K562 (cell line): Measurements from ENCODE around the gene KIF3A. TPM values are rescaled to one million over a fixed set of nuclear protein-coding genes. Genes with fewer than 3 reads are reported as not detected.
A peak's percentile ranks its signal among the peaks of the same experiment; 100 is the strongest.

ENCODE experiments used
- ATAC-seq: fragments of 200-7000 bp; cut with Tn5 transposase; 3 replicates; pipeline ENCODE4 v1.9.1; 2020; ENCODE audit warnings: moderate library complexity
- BruUV-seq: library from RNA; stranded (reverse); fragments of 400-500 nt; replicated peaks from 2 replicates; lab custom pipeline; 2021; lab: Mats Ljungman, UMichigan
- CTCF ChIA-PET: fragments of 300-600 bp; formaldehyde crosslinking; extraction: SDS; loops from one replicate; lab custom pipeline; 2021; ENCODE audit warnings: low intra/inter-chr PET ratio; lab: Yijun Ruan, JAX
- POLR2A ChIA-PET: fragments of 300-600, 350-650 bp; sonication (Branson Sonifier 250); formaldehyde crosslinking; extraction: SDS; loops from one replicate; lab custom pipeline; 2021; ENCODE audit warnings: antibody characterized with exemption, inconsistent platforms; lab: Yijun Ruan, JAX
- DNase-seq, 4 experiments: peaks; one replicate each; pipeline versions ENCODE4 v3.0.0 to v3.0.0-alpha.2; 2011 to 2018; ENCODE audit warnings: low spot score in 3 of 4, mixed read lengths in 3 of 4; ENCODE audit errors: extremely low read depth in 1 of 4
- FAIRE-seq: peaks from 2 replicates; lab custom pipeline; 2011; peaks lifted over from hg19 to GRCh38; lab: Jason Lieb, UNC
- H2AFZ ChIP-seq: 2 replicates; pipeline ENCODE4 v1.6.0; 2011; ENCODE audit warnings: low read depth, low read length, control low read depth, inconsistent platforms
- H3K27ac ChIP-seq: fragments of 200-600 bp; 3 replicates; pipeline ENCODE4 v1.8.0; 2011; ENCODE audit warnings: low read depth, mild to moderate bottlenecking, control low read depth, inconsistent platforms, low read length, moderate library complexity, mixed read lengths; ENCODE audit errors: extremely low read depth
- H3K27me3 ChIP-seq, 2 experiments: fragments of 300-600 bp in 1 of 2; 2 replicates in 1 of 2; 3 replicates in 1 of 2; pipeline versions ENCODE4 v1.6.0 to v1.8.0; 2011; ENCODE audit warnings: inconsistent platforms in 2 of 2, low read length in 2 of 2, mild to moderate bottlenecking in 1 of 2, mixed read lengths in 1 of 2, moderate library complexity in 1 of 2; ENCODE audit not compliant: control insufficient read depth in 2 of 2, insufficient read depth in 2 of 2
- H3K36me3 ChIP-seq: fragments of 300-600 bp; 3 replicates; pipeline ENCODE4 v1.8.0; 2011; ENCODE audit warnings: mild to moderate bottlenecking, low read length, inconsistent platforms; ENCODE audit not compliant: control insufficient read depth, insufficient read depth
- H3K4me1 ChIP-seq, 2 experiments: fragments of 200-600 bp in 1 of 2; replicated peaks in 1 of 2; 2 replicates in 1 of 2; 3 replicates in 1 of 2; pipeline versions ENCODE4 v1.5.1 to v1.8.0; 2011; ENCODE audit warnings: inconsistent platforms in 2 of 2, low read length in 2 of 2, mild to moderate bottlenecking in 1 of 2, mixed read lengths in 1 of 2, moderate library complexity in 1 of 2; ENCODE audit not compliant: control insufficient read depth in 2 of 2, insufficient read depth in 2 of 2
- H3K4me2 ChIP-seq: 2 replicates; pipeline ENCODE4 v1.6.1; 2011; ENCODE audit warnings: low read length, control low read depth, inconsistent platforms, mixed read lengths; ENCODE audit not compliant: insufficient read depth
- H3K4me3 ChIP-seq: fragments of 200-600 bp; sonication (generic), shearing (Covaris generic); 2 replicates; pipeline ENCODE4 v1.5.1; 2016; ENCODE audit warnings: control low read depth, inconsistent platforms
- H3K79me2 ChIP-seq: fragments of 200-600 bp; 3 replicates; pipeline ENCODE4 v1.8.0; 2011; ENCODE audit warnings: low read length, inconsistent platforms; ENCODE audit not compliant: control insufficient read depth, insufficient read depth
- H3K9ac ChIP-seq, 2 experiments: 2 replicates each; pipeline versions ENCODE4 v1.6.0 to v1.6.1; 2011; ENCODE audit warnings: low read depth in 2 of 2, low read length in 2 of 2, control low read depth in 1 of 2, inconsistent platforms in 1 of 2, mild to moderate bottlenecking in 1 of 2, mixed read lengths in 1 of 2; ENCODE audit not compliant: insufficient read depth in 1 of 2
- H3K9me1 ChIP-seq: one replicate; pipeline ENCODE4 v1.6.0; 2011; ENCODE audit warnings: inconsistent platforms, mild to moderate bottlenecking, low read length, moderate library complexity; ENCODE audit not compliant: control insufficient read depth, insufficient read depth
- H3K9me3 ChIP-seq: replicated peaks from 2 replicates; pipeline ENCODE4 v1.5.1; 2011; ENCODE audit warnings: low read depth, low read length, inconsistent platforms; ENCODE audit not compliant: control insufficient read depth, insufficient read depth
- H4K20me1 ChIP-seq: replicated peaks from 2 replicates; pipeline ENCODE4 v1.6.1; 2011; ENCODE audit warnings: low read length, inconsistent platforms, mixed read lengths; ENCODE audit not compliant: control insufficient read depth, insufficient read depth
- ARID1B ChIP-seq: fragments of 450-650 bp; IDR thresholded peaks from 2 replicates; pipeline ENCODE4 v1.6.1; 2016; ENCODE audit warnings: antibody characterized with exemption, mild to moderate bottlenecking, inconsistent platforms
- ARID4B ChIP-seq: sonication (generic); formaldehyde crosslinking; IDR thresholded peaks from 2 replicates; pipeline ENCODE4 v1.8.0; 2022; ENCODE audit warnings: mild to moderate bottlenecking, missing genetic modification reagents
- CBX8 ChIP-seq: fragments of 200-600 bp; sonication (generic); IDR thresholded peaks from 2 replicates; pipeline ENCODE4 v1.6.1; 2012; ENCODE audit warnings: borderline replicate concordance, mixed run types, low read depth, mild to moderate bottlenecking, moderate library complexity, mixed read lengths, low read length, control low read depth, inconsistent platforms; ENCODE audit not compliant: poor library complexity, severe bottlenecking; ENCODE audit errors: extremely low read depth
- CHD2 ChIP-seq: IDR thresholded peaks from 2 replicates; pipeline ENCODE4 v1.6.1; 2011; ENCODE audit warnings: low read depth, low read length
- CTBP1 ChIP-seq: fragments of 450-650 bp; IDR thresholded peaks from 2 replicates; pipeline ENCODE4 v1.6.1; 2016; ENCODE audit warnings: borderline replicate concordance
- CXXC5 ChIP-seq: fragments of 250-450 bp; sonication (Bioruptor Pico); IDR thresholded peaks from 2 replicates; pipeline ENCODE4 v1.8.0; 2022; ENCODE audit warnings: inconsistent platforms, mild to moderate bottlenecking, moderate library complexity
- JUNB ChIP-seq: fragments of 450-650 bp; formaldehyde crosslinking; conservative IDR thresholded peaks from 2 replicates; pipeline ENCODE4 v1.4.0; 2020; ENCODE audit warnings: mild to moderate bottlenecking
- KLF10 ChIP-seq: fragments of 250-450 bp; sonication (Bioruptor Pico); IDR thresholded peaks from 2 replicates; pipeline ENCODE4 v1.6.1; 2021; ENCODE audit warnings: matching md5 sums
- L3MBTL2 ChIP-seq: fragments of 450-650 bp; IDR thresholded peaks from 2 replicates; pipeline ENCODE4 v1.6.1; 2016; ENCODE audit warnings: mild to moderate bottlenecking, moderate library complexity
- MITF ChIP-seq: IDR thresholded peaks from 2 replicates; pipeline ENCODE4 v1.6.1; 2014; ENCODE audit warnings: antibody characterized with exemption
- MYNN ChIP-seq, 2 experiments: sonication (generic); formaldehyde crosslinking in 1 of 2; IDR thresholded peaks; 2 replicates each; pipeline versions ENCODE4 v1.5.0 to v1.6.1; 2016 to 2020; ENCODE audit warnings: antibody characterized with exemption in 1 of 2, missing genetic modification reagents in 1 of 2
- POLR2G ChIP-seq: fragments of 200-400 bp; formaldehyde crosslinking; IDR thresholded peaks from 2 replicates; pipeline ENCODE4 v1.6.1; 2017; ENCODE audit warnings: low read depth, mild to moderate bottlenecking, antibody characterized with exemption, low read length, moderate library complexity
- SPI1 ChIP-seq: IDR thresholded peaks from 2 replicates; pipeline ENCODE4 v1.6.1; 2011; ENCODE audit warnings: low read depth, low read length, control low read depth, borderline replicate concordance
- SREBF1 ChIP-seq: fragments of 150-350 bp; IDR thresholded peaks from 2 replicates; pipeline ENCODE4 v1.6.1; 2014; ENCODE audit warnings: antibody characterized with exemption, low read depth, low read length, borderline replicate concordance
- ZNF143 ChIP-seq: sonication (generic); formaldehyde crosslinking; IDR thresholded peaks from 2 replicates; pipeline ENCODE4 v1.9.0; 2022; ENCODE audit warnings: mild to moderate bottlenecking, missing genetic modification reagents
- ZNF436 ChIP-seq: fragments of 250-450, 450-650 bp; sonication (Bioruptor Pico); formaldehyde crosslinking; IDR thresholded peaks from 2 replicates; pipeline ENCODE4 v1.7.0; 2020; ENCODE audit warnings: mild to moderate bottlenecking
- WGBS: fragments of 100-300 bp; shearing (Covaris generic); methylation state at CpG from one replicate; pipeline ENCODE4 v1.1.6; 2016; ENCODE audit warnings: low coverage, mixed read lengths; ENCODE audit not compliant: insufficient coverage; ENCODE audit errors: missing lambda C conversion rate; 5-methylcytosine and 5-hydroxymethylcytosine counted together
- in situ Hi-C: fragments of 300-500 bp; cut with MboI; formaldehyde crosslinking; loops from 4 replicates; pipeline ENCODE4 v1.15.0; 2018; ENCODE audit warnings: inconsistent platforms, mixed read lengths
- intact Hi-C: fragments of 100-400 bp; cut with micrococcal nuclease; formaldehyde crosslinking; loops from 2 replicates; pipeline ENCODE4 v1.14.2; 2022
- polyA plus RNA-seq, 8 experiments: library from polyadenylated mRNA; depleted of rRNA in 4 of 8; stranded (reverse) in 5 of 8; unstranded in 3 of 8; fragments of >200 nt; fragmentation: Nextera tagmentation in 2 of 8; fragmentation: Illumina TruSeq in 1 of 8; extraction: Ambion mirVana in 2 of 8; extraction: Trizol in 1 of 8; gene quantifications; 2 replicates each; pipeline versions ENCODE4 v1.2.1 to v1.2.3, GENCODE V29; 2011 to 2014; ENCODE audit warnings: inconsistent platforms in 1 of 8, missing spikeins in 1 of 8
- total RNA-seq, 7 experiments: library from RNA; depleted of rRNA in 6 of 7; stranded (reverse); fragments of >200 nt in 6 of 7; fragmentation: Illumina TruSeq in 2 of 7; extraction: Trizol in 2 of 7; gene quantifications; 2 replicates each; pipeline versions ENCODE4 v1.2.1 to v1.2.3, GENCODE V29; 2011 to 2021; ENCODE audit warnings: low replicate concordance in 1 of 7

The KIF3A gene
- total and polyA plus RNA-seq, 9 of the 15 experiments (the other 6 are each of a cell fraction or from before 2014, with no cell fraction given) = 1.5 to 7.8 (median 6.0) TPM

GRCh38 chr5:132773601-132774355 is 36.4 kb upstream of the KIF3A start:
- Histone ChIP-seq H3K9ac (peak overlapping the region; percentile 81 to 90), H3K9me3 (no peaks in the 10 kb centered on the region), H3K27ac (peak overlapping the region; percentile 58), H3K4me3 (0 out of 2 replicates have a peak overlapping the region, but pooled peaks have one; percentile 58), H3K79me2 (peaks cover 94% of the 10 kb centered on the region), H3K27me3 (no peaks in the 10 kb centered on the region), H3K4me1 (peaks cover 40 to 54% of the 10 kb centered on the region in 2 experiments), H3K9me1 (no peaks in the 10 kb centered on the region), H4K20me1 (peaks cover 8% of the 10 kb centered on the region), H3K4me2 (peak overlapping the region; percentile 88), H2AFZ (no peak overlapping the region), H3K36me3 (peaks cover 41% of the 10 kb centered on the region; the same call in 2 of the 3 replicates)
- no TSS peak for BruUV-seq
- ATAC-seq (peak; percentile 14), DNase-seq (peak; percentile 52 to 79 (median 64)), FAIRE-seq (peak; percentile 88)
- POLR2A ChIA-PET = interaction anchor here (0.6 to 1.7 kb wide), 10 partner anchors 8 to 93 kb away, joined by 3 to 5 read pairs (median 3); partner anchors contain the start of gene UQCRQ
- in situ Hi-C loops (no loop called here), intact Hi-C loops (loop anchor here (2.0 kb wide), 1 partner anchor 33 kb away; no protein-coding TSS in a partner anchor)
- WGBS = 13% methylated on average over 12 of the region's 12 CpGs
- CTCF ChIA-PET = no interaction called here
- TF ChIP-seq MYNN (IDR thresholded peaks at IDR 0.05) (0 out of 2 replicates have a peak, but pooled peaks have one; percentile 13), MYNN (CRISPR knock-in tag; IDR thresholded peaks at IDR 0.05) (no peak), CXXC5 (CRISPR knock-in tag) (peak; percentile 66), SREBF1 (no peak), ARID4B (CRISPR knock-in tag) (no peak), ARID1B (peak; percentile 85), KLF10 (CRISPR knock-in tag) (no peak), CTBP1 (peak; percentile 78), POLR2G (no peak), CBX8 (no peak), JUNB (CRISPR knock-in tag) (no peak), ZNF436 (CRISPR knock-in tag) (no peak), MITF (no peak), CHD2 (no peak), L3MBTL2 (peak; percentile 41), ZNF143 (CRISPR knock-in tag) (no peak), SPI1 (0 out of 2 replicates have a peak, but pooled peaks have one; percentile 4)
